ENCODE measurements around the gene RAB5A. TPM values are rescaled to one million over a fixed set of nuclear protein-coding genes. Genes with fewer than 3 reads are reported as not detected.
"Not testable (repeated sequence)": the region's sequence is repeated elsewhere in the genome, so short reads cannot be mapped to it uniquely, and the experiment has no call there.

Gene RAB5A
- total RNA-seq, 2 donors from 2014 or later: 74.2 to 74.9 TPM

DNA sequence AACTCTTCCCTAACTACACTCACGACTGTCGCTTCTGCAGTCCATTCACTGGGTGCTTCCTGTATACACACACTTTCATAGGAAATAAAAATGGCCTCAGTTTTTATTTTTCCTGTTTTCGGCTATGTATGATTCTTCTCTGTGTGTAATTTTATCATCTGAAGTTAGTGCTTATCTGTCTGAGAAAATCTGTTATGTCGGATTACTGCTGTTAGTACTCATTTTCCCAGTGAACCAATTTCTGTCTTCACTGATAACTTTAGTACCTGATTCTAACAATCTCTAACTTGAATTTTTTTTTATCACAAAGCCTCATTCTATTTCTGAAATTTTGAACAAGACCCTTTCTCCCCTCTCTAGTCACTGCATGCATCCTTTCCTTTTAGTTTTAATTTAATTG lies 20.9 kb downstream of the RAB5A start:
- H3K27ac Mint-ChIP-seq: no peak overlapping the region
- no peaks in the 10 kb centered on the region for H3K9me3 Mint-ChIP-seq
- Histone ChIP-seq H3K36me3 (ENCODE audit: control insufficient read depth, insufficient read depth, low read length) (peaks cover 26% of the 10 kb centered on the region), H3K27me3 (ENCODE audit: control insufficient read depth, insufficient read depth, low read length, poor library complexity, severe bottlenecking) (no peaks in the 10 kb centered on the region), H3K27ac (ENCODE audit: low read depth, low read length) (no peak overlapping the region), H3K9ac (ENCODE audit: extremely low read depth, low read length, poor library complexity, severe bottlenecking) (no peak overlapping the region), H3K4me3 (ENCODE audit: low read length) (no peak overlapping the region), H3K4me1 (ENCODE audit: control insufficient read depth, insufficient read depth, low read length) (no peaks in the 10 kb centered on the region), H3K9me3 (ENCODE audit: control insufficient read depth, low read length) (no peaks in the 10 kb centered on the region)
- H3K4me1 Mint-ChIP-seq: peaks cover 6% of the 10 kb centered on the region
- no peak overlapping the region for H3K4me3 Mint-ChIP-seq
- no peaks in the 10 kb centered on the region for H3K27me3 Mint-ChIP-seq (ENCODE audit: insufficient read depth)
- TF ChIP-seq, protein P1, sequence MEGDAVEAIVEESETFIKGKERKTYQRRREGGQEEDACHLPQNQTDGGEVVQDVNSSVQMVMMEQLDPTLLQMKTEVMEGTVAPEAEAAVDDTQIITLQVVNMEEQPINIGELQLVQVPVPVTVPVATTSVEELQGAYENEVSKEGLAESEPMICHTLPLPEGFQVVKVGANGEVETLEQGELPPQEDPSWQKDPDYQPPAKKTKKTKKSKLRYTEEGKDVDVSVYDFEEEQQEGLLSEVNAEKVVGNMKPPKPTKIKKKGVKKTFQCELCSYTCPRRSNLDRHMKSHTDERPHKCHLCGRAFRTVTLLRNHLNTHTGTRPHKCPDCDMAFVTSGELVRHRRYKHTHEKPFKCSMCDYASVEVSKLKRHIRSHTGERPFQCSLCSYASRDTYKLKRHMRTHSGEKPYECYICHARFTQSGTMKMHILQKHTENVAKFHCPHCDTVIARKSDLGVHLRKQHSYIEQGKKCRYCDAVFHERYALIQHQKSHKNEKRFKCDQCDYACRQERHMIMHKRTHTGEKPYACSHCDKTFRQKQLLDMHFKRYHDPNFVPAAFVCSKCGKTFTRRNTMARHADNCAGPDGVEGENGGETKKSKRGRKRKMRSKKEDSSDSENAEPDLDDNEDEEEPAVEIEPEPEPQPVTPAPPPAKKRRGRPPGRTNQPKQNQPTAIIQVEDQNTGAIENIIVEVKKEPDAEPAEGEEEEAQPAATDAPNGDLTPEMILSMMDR (conservative IDR thresholded peaks at IDR 0.05): no peak
- WGBS, 2 experiments (ENCODE audit: insufficient coverage in 1 of 2, insufficient read length in 1 of 2): 60 to 94% methylated on average over 1 to 4 of the region's 4 CpGs
- no peak for DNase-seq
- H3K36me3 Mint-ChIP-seq (ENCODE audit: low read depth): peaks cover 23% of the 10 kb centered on the region

DNA sequence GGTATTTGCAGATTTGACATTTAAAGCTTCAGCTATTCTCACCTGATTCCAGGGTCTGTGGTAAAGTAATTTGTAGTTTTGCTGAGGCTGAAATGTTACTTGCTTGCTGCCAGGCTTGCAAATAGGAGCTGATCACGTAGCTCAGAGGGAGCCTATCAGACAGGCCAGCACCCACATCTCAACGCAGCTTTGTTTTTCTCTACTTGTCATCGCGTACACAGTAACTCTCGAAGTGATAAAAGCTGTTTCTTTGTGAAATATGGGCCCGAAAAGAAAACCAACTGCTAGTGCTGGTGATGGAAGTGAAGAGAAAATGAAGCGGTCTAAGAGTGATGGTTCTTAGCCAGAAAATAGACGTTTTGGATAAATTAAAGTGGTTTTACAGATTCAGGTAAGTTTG lies 23.4 kb downstream of the RAB5A start:
- no peak overlapping the region for H3K27ac ChIP-seq (ENCODE audit: low read depth, low read length)
- H3K9me3 Mint-ChIP-seq: no peaks in the 10 kb centered on the region
- H3K36me3 ChIP-seq (ENCODE audit: control insufficient read depth, insufficient read depth, low read length): peaks cover 45% of the 10 kb centered on the region
- no peak overlapping the region for H3K4me3 Mint-ChIP-seq
- no peaks in the 10 kb centered on the region for H3K27me3 Mint-ChIP-seq (ENCODE audit: insufficient read depth)
- peaks cover 6% of the 10 kb centered on the region for H3K4me1 Mint-ChIP-seq
- H3K9ac ChIP-seq (ENCODE audit: extremely low read depth, low read length, poor library complexity, severe bottlenecking): no peak overlapping the region
- peaks cover 38% of the 10 kb centered on the region for H3K36me3 Mint-ChIP-seq (ENCODE audit: low read depth)
- no peaks in the 10 kb centered on the region for H3K4me1 ChIP-seq (ENCODE audit: control insufficient read depth, insufficient read depth, low read length)
- no peak for DNase-seq
- H3K4me3 ChIP-seq (ENCODE audit: low read length): no peak overlapping the region
- no peaks in the 10 kb centered on the region for H3K9me3 ChIP-seq (ENCODE audit: control insufficient read depth, low read length)
- TF ChIP-seq, protein P1 (conservative IDR thresholded peaks at IDR 0.05): no peak
- 95% methylated on average over 7 to 8 of the region's 8 CpGs for WGBS, 2 experiments (ENCODE audit: insufficient coverage in 1 of 2, insufficient read length in 1 of 2)
- H3K27me3 ChIP-seq (ENCODE audit: control insufficient read depth, insufficient read depth, low read length, poor library complexity, severe bottlenecking): no peaks in the 10 kb centered on the region
- H3K27ac Mint-ChIP-seq: no peak overlapping the region

DNA sequence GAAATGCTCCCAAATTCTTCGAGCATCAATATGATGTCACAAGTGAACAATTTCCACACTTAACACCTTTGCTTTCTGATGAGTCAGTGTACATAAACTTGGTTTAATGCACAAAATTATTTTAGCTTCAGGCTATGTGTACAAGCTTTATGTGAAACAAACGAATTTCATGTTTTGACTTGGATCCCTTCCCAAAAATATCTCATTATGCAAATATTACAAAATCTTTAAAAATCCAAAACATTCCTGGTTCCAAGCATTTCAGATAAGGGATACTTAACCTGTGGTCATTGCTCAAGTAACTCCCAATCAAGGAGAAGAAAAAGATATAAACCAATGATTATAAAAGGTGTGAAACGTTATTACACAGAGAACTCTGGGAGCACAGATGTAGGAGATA lies 25.2 kb downstream of the RAB5A start:
- H3K36me3 Mint-ChIP-seq (ENCODE audit: low read depth): peaks cover 49% of the 10 kb centered on the region
- no peaks in the 10 kb centered on the region for H3K9me3 Mint-ChIP-seq
- Histone ChIP-seq H3K4me1 (ENCODE audit: control insufficient read depth, insufficient read depth, low read length) (no peaks in the 10 kb centered on the region), H3K27me3 (ENCODE audit: control insufficient read depth, insufficient read depth, low read length, poor library complexity, severe bottlenecking) (no peaks in the 10 kb centered on the region), H3K36me3 (ENCODE audit: control insufficient read depth, insufficient read depth, low read length) (peaks cover 49% of the 10 kb centered on the region), H3K27ac (ENCODE audit: low read depth, low read length) (no peak overlapping the region), H3K9ac (ENCODE audit: extremely low read depth, low read length, poor library complexity, severe bottlenecking) (no peak overlapping the region), H3K4me3 (ENCODE audit: low read length) (no peak overlapping the region), H3K9me3 (ENCODE audit: control insufficient read depth, low read length) (no peaks in the 10 kb centered on the region)
- WGBS, 2 experiments (ENCODE audit: insufficient coverage in 1 of 2, insufficient read length in 1 of 2): 90 to 100% methylated on average over 3 of the region's 3 CpGs
- TF ChIP-seq, protein P1 (conservative IDR thresholded peaks at IDR 0.05): no peak
- H3K27ac Mint-ChIP-seq: no peak overlapping the region
- DNase-seq: no peak
- no peaks in the 10 kb centered on the region for H3K27me3 Mint-ChIP-seq (ENCODE audit: insufficient read depth)
- no peak overlapping the region for H3K4me3 Mint-ChIP-seq
- H3K4me1 Mint-ChIP-seq: peaks cover 6% of the 10 kb centered on the region

DNA sequence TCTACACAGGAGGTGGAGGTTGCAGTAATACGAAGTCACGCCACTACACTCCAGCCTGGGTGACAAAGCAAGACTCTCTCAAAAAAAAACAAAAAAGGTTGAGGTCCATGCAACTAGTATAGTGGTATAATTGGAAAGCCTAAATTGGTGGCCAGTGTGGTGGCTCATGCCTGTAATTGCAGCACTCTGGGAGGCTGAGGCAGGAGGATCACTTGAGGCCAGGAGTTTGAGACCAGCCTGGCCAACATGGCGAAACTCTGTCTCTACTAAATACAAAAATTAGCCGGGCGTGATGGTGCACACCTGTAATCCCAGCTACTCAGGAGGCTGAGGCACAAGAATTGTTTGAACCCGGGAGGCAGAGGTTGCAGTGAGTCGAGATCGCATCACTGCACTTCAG lies 42.0 kb downstream of the RAB5A start:
- not testable (repeated sequence) for H3K9me3 ChIP-seq (ENCODE audit: control insufficient read depth, low read length); H3K27ac ChIP-seq (ENCODE audit: low read depth, low read length); H3K9ac ChIP-seq (ENCODE audit: extremely low read depth, low read length, poor library complexity, severe bottlenecking); H3K27ac Mint-ChIP-seq; H3K27me3 Mint-ChIP-seq (ENCODE audit: insufficient read depth); DNase-seq; H3K27me3 ChIP-seq (ENCODE audit: control insufficient read depth, insufficient read depth, low read length, poor library complexity, severe bottlenecking); H3K4me3 Mint-ChIP-seq; H3K4me1 ChIP-seq (ENCODE audit: control insufficient read depth, insufficient read depth, low read length); H3K9me3 Mint-ChIP-seq; H3K4me1 Mint-ChIP-seq; H3K4me3 ChIP-seq (ENCODE audit: low read length)
- H3K36me3 Mint-ChIP-seq (ENCODE audit: low read depth): peaks cover 37% of the 10 kb centered on the region
- peaks cover 31% of the 10 kb centered on the region for H3K36me3 ChIP-seq (ENCODE audit: control insufficient read depth, insufficient read depth, low read length)
- WGBS, 2 experiments (ENCODE audit: insufficient coverage in 1 of 2, insufficient read length in 1 of 2): 88 to 99% methylated on average over 4 to 8 of the region's 8 CpGs
